Amniotic epithelial cell (primary cell): ENCODE measurements around the gene NGLY1.

ENCODE experiments used
- DNase-seq: peaks from one replicate; pipeline ENCODE4 v3.0.0-alpha.2; 2010; ENCODE audit warnings: low read depth

Gene NGLY1

DNA sequence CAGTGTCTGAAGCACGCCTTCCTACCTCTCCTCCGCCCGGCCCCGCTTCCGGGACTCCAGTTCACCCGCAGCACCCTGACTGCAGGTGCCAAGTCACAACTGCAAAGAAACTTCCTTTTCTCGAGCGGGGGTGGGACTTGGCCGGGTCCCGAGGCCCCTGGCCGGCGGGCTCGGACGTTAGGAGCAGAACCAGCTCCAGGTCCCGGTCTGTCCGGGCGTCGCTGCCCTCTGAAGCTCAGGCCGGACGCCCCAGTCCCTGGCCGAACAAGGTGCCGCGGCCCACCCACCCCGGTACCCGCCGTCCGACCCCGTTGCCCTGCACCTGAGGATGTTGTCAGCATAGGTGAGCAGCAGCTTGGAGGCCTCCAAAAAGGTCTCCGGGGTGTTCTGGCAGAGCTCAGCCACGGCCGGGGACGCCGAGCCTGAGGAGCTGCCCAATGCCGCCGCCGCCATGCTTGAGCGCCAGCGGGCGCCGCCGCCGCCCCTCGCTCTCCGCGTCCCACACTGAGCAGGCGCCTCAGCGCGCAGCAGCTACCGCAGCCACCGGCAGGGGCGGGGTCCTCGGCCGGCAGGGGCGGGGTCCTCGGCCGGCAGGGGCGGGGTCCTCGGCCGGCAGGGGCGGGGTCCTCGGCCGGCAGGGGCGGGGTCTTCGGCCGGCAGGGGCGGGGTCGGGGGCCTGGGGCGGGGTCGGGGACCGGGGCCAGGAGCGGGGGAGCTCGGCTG is at the start of gene NGLY1:
TSS of gene NGLY1 (minus strand) at position 506 of the 723 bp plus-strand sequence. CDS start at position 453, 53 bp downstream.
- DNase-seq, result peak; percentile 70

- peak; percentile 27 for DNase-seq
Measured at GRCh38 chr3:25831578-25831977, 48.3 kb upstream of the NGLY1 start.

DNA sequence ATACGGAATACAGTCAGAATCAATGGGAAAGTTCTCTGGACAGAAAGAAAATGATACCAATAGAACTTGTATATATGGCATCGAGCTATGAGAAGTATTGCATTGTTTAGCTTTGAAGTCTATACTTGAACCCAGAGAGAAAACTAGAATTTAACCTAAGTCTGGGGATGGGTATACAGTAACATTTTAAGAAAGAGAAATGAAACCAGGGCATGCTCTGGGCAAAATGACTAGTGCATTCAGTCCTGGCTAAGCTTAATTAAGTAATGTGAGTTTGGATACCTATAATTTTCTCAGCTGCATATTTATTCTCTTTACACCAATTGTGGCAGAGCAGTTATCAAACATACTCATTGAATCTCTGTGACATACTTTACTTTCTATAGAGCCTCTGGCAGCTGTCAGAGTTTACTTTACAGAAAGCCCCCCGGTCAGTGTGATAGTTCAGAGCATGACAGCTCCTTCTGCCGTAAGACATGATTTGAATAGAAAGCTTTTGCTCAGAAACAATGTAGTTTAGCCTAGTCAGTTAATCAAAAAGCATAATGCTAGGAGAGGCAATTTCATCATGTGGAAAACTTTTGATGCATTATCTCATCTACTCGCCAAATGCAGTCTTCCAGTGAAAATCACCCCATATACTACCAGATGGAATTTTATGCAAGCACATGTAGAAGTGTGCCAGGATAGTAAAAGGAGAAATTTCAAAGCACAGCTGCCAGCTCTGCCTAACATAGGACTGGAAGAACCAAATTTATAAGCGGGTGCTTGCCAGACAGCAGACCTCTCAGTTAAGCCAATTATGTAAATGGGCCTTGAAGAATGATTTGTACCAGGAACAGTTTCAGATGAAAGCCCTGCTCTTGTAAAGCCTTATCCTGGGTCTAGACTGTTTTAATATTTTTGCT is 47.4 kb upstream of the NGLY1 start:
- DNase-seq, result no peak

GRCh38 chr3:25826510-25826909 is 43.3 kb upstream of the NGLY1 start:
- no peak for DNase-seq

- no peak for DNase-seq
Measured at GRCh38 chr3:25823314-25823713, 40.1 kb upstream of the NGLY1 start.

DNA sequence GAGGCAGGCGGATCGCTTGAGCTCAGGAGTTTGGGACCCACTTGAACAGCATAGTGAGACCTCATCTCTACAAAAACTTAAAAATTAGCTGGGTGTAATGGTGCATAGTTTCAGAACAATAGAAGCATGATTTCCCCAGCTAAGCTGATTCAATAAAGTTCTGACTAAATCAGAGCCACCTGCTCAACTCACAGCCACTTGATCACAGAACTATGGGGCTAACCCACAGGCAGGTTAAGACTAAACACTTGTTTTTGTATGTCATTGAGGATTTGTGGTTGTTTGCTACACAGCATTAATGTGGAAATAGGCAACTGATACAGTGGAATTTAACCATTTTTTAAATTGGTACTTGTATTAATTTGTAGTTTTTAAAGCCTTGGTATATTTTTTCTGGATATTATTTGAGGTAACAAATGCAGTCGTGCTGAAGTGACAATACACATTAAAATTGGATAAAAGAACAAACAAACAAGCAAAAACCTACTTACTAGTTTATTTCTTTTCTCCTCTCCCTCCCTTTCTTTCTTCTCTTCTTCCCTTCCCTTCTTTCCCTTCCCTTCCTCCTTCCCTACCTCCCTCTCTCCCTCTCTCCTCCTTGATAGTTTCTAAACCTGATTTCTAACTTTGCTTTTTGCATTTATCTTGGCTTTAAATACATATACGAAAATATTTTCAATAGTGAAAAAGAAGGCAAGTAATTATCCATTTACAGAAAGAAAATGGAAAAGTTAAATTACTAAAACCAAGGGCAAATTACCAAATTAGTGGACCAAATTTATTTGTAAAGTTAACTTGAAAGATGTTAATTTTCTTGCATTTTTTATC is 38.7 kb upstream of the NGLY1 start:
- no peak for DNase-seq

- DNase-seq, result no peak
Measured at GRCh38 chr3:25820816-25821486, 37.7 kb upstream of the NGLY1 start.

- peak; percentile 91 for DNase-seq
Measured at GRCh38 chr3:25820366-25820765, 37.1 kb upstream of the NGLY1 start.

GRCh38 chr3:25818335-25818734 is 35.1 kb upstream of the NGLY1 start:
- DNase-seq, result no peak

DNA sequence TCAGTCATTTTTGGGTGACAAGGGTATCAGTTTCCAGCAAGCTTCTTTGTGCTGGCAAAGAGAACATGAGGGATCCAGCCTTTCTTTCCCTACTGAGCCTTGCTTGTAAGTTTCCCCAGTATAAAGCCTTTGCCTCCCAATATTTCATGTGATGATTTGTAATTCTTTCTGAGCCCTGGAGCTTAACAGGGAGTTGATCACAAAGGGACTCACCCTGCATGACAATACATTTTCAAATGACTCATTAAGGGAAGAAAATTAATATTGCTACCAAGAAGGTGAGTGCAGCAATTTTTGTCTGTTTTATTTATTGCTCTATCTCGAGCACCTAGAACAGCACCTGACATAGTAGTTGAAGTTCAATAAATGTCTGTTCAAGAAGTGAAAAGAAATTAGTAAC is 34.4 kb upstream of the NGLY1 start:
- DNase-seq, result no peak

DNA sequence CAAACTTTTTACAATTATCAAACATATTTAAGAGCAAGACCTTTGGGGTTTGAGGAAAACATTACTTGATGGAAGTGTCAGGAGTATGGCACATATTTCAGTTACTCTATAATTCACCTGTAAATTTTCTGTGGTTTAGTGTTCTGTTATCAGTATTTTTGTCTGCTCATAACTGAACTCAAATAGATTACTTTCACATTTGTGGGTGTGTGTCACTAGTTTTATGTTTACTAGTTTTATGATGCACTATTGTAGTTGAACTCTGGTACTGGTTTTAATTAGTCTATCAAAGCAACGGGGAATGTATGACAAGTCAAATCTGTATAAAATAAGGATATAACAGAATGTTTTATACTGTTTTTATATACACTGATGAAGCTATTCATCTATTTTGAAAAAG is 33.9 kb upstream of the NGLY1 start:
- DNase-seq, result no peak

DNA sequence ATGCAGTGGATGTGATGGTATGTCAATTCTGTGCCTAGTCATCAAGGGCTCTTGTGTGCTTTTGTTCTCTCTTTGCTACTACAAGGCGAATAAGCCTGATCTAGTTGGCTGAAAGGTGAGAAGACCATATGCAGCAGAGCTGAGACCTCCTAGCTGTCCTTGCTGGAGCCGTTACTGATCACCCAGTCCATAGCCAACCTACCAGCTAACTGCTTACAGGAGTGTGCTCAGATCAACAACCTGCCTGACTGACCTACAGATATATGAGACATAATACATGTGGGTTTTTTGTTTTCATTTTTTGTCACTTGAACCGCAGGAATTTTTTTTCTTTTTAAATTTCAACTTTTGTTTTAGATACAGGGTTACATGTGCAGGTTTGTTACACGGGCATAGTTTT is 29.4 kb upstream of the NGLY1 start:
- no peak for DNase-seq

DNA sequence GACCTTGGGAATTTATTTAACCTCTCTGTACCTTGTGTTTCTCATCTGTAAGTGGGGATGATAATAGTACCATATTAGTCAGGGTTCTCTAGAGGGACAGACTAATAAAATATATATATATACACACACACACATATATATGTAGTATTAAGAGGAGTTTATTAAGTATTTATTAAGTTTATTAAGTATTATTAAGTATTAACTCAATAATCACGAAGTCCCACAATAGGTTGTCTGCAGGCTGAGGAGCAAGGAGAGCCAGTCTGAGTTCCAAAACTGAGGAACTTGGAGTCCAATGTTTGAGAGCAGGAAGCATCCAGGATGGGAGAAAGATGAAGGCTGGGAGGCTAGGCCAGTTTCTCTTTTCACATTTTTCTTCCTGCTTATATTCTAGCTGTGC is 21.4 kb upstream of the NGLY1 start:
- DNase-seq, result no peak

DNA sequence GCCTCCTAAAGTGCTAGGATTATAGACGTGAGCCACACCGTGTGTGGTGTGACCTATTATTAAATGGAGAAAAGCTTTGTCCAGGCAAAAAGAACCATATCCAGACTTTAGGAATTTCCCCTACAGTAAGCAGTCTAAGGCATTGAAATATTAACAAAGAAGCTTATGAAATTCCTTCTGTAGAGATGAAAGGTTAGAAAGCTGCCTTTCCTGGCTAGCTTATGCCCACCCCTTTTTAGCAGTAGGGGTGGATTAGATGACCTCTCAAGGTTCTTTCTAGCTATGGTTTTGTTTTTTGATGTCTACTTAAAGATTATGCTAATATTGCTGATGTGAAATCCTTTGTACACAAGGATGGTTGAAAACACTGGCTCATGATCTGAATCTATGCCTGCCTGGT is 20.6 kb upstream of the NGLY1 start:
- DNase-seq, result no peak

DNA sequence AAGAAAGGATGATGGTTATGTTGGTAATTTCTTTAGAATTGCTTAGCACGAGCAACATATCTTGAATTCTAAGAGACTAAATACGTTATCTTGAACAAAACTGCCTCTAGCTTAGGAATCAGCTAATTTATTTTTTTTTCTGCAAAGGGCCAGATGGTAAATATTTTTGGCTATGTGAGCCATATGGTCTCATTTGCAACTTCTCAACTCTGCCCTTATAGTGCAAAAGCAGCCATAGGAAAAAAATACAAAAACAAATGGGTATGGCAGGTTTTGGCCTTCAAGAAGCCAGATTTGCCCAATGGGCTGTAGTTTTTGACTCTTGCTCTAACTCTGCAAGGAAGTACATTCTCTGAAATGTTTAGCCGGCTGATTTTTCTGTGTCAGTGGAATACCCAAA is 18.5 kb upstream of the NGLY1 start:
- no peak for DNase-seq

DNA sequence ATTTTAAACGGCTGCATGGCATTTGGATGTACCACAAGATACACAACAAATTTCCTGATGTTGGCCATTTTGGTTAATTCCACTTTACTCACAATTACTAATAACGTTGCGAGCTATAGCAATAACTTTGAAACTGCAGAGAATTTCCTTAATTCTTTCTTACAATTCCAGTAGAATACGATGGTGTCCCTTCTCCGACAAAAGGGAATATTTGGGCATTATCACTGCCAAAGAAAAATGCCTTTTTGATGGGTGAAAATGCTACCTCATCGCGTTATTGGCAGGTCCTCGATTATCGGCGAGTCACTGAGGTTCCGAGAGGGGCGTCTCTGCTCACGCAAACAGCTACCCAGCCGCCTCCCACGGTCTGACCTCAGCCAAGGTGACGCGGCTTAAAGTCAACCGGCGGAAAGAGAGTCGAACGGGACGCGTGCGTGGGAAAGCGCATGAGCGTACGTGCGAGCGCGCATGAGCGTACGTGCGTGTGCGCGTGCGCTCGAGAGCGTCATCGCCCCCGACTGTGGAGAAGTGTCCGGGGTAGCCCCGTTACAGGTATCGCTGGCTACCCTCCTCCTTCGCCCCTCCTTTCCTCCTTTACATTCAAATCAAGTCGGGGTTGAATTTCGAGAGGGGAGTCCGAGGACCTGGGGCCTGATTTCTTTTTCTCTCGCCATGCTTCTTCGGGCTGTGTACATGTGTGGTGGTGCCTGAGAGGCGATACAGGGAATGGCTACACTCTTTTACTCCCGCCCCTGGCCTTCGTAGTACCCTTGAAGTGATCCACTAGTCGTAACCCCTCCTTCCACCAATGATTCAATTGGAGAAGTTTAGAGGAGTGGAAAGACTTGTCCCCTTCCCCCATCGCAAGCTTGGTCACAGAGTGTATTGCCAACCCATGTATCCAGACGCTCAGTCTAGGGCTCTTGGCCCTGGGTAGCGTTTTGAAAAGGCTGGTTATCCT is 6.6 kb upstream of the NGLY1 start, which contains the start of gene OXSM:
TSS of gene OXSM (plus strand) at position 495 of the 961 bp plus-strand sequence. CDS start 931 bp downstream, outside the sequence.
- DNase-seq, result peak; percentile 87

- no peak for DNase-seq
Measured at GRCh38 chr3:25789209-25789595, 6.0 kb upstream of the NGLY1 start.

- DNase-seq, result no peak
Measured at GRCh38 chr3:25787689-25788088, 4.4 kb upstream of the NGLY1 start.

GRCh38 chr3:25785826-25786225 is 2.6 kb upstream of the NGLY1 start:
- DNase-seq, result peak; percentile 12

- DNase-seq, result no peak
Measured at GRCh38 chr3:25784971-25785370, 1.7 kb upstream of the NGLY1 start.
